OCI-LY1 (cell line): ENCODE measurements around the gene HDAC9.

ENCODE experiments used
- H2AFZ ChIP-seq: fragments of 200-600 bp; sonication (generic), shearing (Covaris generic); 2 replicates; pipeline ENCODE4 v1.6.0; 2014; ENCODE audit warnings: antibody characterized with exemption, mild to moderate bottlenecking, low read length
- H3F3A ChIP-seq: fragments of 200-600 bp; sonication (generic), shearing (Covaris generic); 2 replicates; pipeline ENCODE4 v1.6.0; 2014; ENCODE audit warnings: mild to moderate bottlenecking, antibody characterized with exemption, low read length, moderate library complexity; ENCODE audit not compliant: insufficient read depth
- H3K27ac ChIP-seq: fragments of 200-600 bp; sonication (generic); 2 replicates; pipeline ENCODE4 v1.5.1; 2014; ENCODE audit warnings: low read length, mixed run types, mild to moderate bottlenecking, low read depth; ENCODE audit not compliant: poor library complexity, severe bottlenecking
- H3K27me3 ChIP-seq: fragments of 200-600 bp; sonication (generic); 2 replicates; pipeline ENCODE4 v1.6.0; 2014; ENCODE audit warnings: antibody characterized with exemption, mild to moderate bottlenecking, low read length, moderate library complexity; ENCODE audit not compliant: insufficient read depth
- H3K36me3 ChIP-seq: fragments of 200-600 bp; sonication (generic); 2 replicates; pipeline ENCODE4 v1.6.1; 2014; ENCODE audit warnings: mild to moderate bottlenecking, antibody characterized with exemption, low read length, moderate library complexity, mixed read lengths; ENCODE audit not compliant: insufficient read depth
- H3K4me1 ChIP-seq: fragments of 200-600 bp; sonication (generic); 2 replicates; pipeline ENCODE4 v1.5.1; 2014; ENCODE audit warnings: mild to moderate bottlenecking, low read length, moderate library complexity; ENCODE audit not compliant: insufficient read depth, severe bottlenecking
- H3K4me2 ChIP-seq: fragments of 200-600 bp; sonication (generic), shearing (Covaris generic); 2 replicates; pipeline ENCODE4 v1.6.1; 2014; ENCODE audit warnings: low read length
- H3K4me3 ChIP-seq: fragments of 200-600 bp; sonication (generic); 2 replicates; pipeline ENCODE4 v1.5.1; 2014; ENCODE audit warnings: low read length, low read depth, mild to moderate bottlenecking, mixed read lengths; ENCODE audit not compliant: poor library complexity, severe bottlenecking
- H3K79me2 ChIP-seq: fragments of 200-600 bp; shearing (Covaris generic); 2 replicates; pipeline ENCODE4 v1.6.1; 2016; ENCODE audit warnings: mixed run types, low read length, mixed read lengths; ENCODE audit not compliant: insufficient read depth
- H3K9ac ChIP-seq: fragments of 200-600 bp; sonication (generic), shearing (Covaris generic); 2 replicates; pipeline ENCODE4 v1.6.1; 2014; ENCODE audit warnings: mild to moderate bottlenecking, low read length, mixed read lengths
- H3K9me2 ChIP-seq: fragments of 200-600 bp; sonication (generic), shearing (Covaris generic); 2 replicates; pipeline ENCODE4 v1.6.1; 2014; ENCODE audit warnings: low read depth, mild to moderate bottlenecking, low read length, mixed read lengths
- H3K9me3 ChIP-seq: fragments of 200-600 bp; shearing (Covaris generic); 2 replicates; pipeline ENCODE4 v1.6.1; 2014; ENCODE audit warnings: low read length, mixed read lengths
- H4K20me1 ChIP-seq: fragments of 200-600 bp; sonication (generic), shearing (Covaris generic); 2 replicates; pipeline ENCODE4 v1.6.0; 2016; ENCODE audit warnings: mild to moderate bottlenecking, low read length; ENCODE audit not compliant: insufficient read depth
- EZH2 ChIP-seq: fragments of 200-600 bp; sonication (generic), shearing (Covaris generic); IDR thresholded peaks from 2 replicates; pipeline ENCODE4 v1.8.0; 2017; ENCODE audit warnings: borderline replicate concordance, mixed run types, mild to moderate bottlenecking, antibody characterized with exemption, low read length, moderate library complexity, mixed read lengths
- TF ChIP-seq, protein P1 (sequence below): fragments of 200-600 bp; sonication (generic), shearing (Covaris generic); IDR thresholded peaks from 2 replicates; pipeline ENCODE4 v1.5.1; 2017; ENCODE audit warnings: mild to moderate bottlenecking, antibody characterized with exemption, low read length, moderate library complexity, mixed read lengths

Gene HDAC9

DNA sequence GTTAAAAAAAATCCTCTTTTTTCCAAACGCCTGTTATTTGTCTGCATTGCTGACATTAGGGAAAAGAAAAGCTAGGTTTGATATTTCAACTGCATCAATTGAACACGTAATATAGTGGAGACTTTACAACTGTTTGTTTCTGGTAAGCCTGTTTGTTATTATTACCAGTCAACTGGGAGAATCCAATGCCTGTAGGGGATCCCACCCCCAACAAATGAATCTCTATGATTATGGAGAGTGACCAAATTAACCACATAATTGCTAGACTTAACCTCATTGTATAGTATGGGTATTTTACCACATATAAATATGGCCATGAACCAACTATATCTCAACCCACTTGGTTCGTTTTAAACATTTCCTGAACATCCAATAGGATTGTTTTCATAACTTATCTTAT, 405.8 kb downstream of the HDAC9 start:
- Histone ChIP-seq H3K36me3 (no peaks in the 10 kb centered on the region), H3K9me2 (no peaks in the 10 kb centered on the region), H2AFZ (no peak overlapping the region), H3K79me2 (no peaks in the 10 kb centered on the region), H3K4me2 (no peak overlapping the region), H3K4me1 (no peaks in the 10 kb centered on the region), H3K9ac (no peak overlapping the region), H3K27ac (no peak overlapping the region), H3F3A (no peaks in the 10 kb centered on the region), H3K4me3 (no peak overlapping the region), H4K20me1 (no peaks in the 10 kb centered on the region), H3K9me3 (no peaks in the 10 kb centered on the region), H3K27me3 (no peaks in the 10 kb centered on the region)
- TF ChIP-seq EZH2 = no peak
- TF ChIP-seq, protein P1, sequence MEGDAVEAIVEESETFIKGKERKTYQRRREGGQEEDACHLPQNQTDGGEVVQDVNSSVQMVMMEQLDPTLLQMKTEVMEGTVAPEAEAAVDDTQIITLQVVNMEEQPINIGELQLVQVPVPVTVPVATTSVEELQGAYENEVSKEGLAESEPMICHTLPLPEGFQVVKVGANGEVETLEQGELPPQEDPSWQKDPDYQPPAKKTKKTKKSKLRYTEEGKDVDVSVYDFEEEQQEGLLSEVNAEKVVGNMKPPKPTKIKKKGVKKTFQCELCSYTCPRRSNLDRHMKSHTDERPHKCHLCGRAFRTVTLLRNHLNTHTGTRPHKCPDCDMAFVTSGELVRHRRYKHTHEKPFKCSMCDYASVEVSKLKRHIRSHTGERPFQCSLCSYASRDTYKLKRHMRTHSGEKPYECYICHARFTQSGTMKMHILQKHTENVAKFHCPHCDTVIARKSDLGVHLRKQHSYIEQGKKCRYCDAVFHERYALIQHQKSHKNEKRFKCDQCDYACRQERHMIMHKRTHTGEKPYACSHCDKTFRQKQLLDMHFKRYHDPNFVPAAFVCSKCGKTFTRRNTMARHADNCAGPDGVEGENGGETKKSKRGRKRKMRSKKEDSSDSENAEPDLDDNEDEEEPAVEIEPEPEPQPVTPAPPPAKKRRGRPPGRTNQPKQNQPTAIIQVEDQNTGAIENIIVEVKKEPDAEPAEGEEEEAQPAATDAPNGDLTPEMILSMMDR = no peak

DNA sequence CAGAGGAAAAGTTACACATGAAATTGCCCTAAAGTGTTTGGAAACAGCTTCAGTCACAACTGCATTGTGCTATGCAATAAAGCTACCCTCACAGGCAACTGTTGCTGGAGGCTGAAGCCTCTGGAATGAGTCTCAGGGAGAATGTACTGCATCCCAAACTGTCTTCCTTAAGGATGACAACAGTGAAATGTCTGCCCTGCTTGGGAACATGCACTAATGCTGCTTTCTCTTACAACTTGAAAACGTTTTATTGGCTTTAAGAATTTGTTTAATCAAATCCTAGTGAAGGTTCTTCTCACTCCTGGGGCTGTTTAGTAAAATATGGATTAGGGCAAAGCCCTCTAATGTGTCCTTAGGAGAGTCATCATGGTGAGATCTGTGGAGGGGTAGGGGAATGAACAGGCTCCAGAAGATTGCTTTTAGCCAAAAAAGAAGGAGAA, 406.5 kb downstream of the HDAC9 start:
- H3K9ac ChIP-seq = no peak overlapping the region
- H3K36me3 ChIP-seq = no peaks in the 10 kb centered on the region
- no peaks in the 10 kb centered on the region for H3K9me3 ChIP-seq
- no peaks in the 10 kb centered on the region for H3K79me2 ChIP-seq
- TF ChIP-seq, protein P1 = no peak
- TF ChIP-seq EZH2 = no peak
- H3K4me3 ChIP-seq = no peak overlapping the region
- H3F3A ChIP-seq = no peaks in the 10 kb centered on the region
- H3K27ac ChIP-seq = no peak overlapping the region
- H4K20me1 ChIP-seq = no peaks in the 10 kb centered on the region
- H2AFZ ChIP-seq = no peak overlapping the region
- H3K27me3 ChIP-seq = no peaks in the 10 kb centered on the region
- H3K4me2 ChIP-seq = no peak overlapping the region
- H3K9me2 ChIP-seq = no peaks in the 10 kb centered on the region
- H3K4me1 ChIP-seq = no peaks in the 10 kb centered on the region

DNA sequence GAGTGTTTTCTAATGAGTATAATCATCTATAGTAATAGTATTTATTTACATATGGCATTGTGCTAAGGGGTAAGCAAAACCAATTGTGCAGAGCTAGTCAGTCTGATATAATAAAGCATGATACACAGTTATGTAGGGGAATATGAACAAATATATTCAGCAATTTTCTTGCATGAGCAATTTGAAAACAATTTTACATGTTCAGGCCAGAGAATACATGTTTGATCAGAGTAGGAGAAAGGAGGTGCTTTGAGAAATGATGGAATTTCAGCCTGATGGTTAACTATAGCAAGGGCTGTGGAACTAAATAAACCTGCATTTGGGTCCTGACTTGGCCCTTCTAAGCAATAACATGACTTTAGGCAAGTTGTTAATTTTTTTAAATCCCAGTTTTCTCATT, 407.3 kb downstream of the HDAC9 start:
- H3K9ac ChIP-seq = no peak overlapping the region
- H3K9me3 ChIP-seq = no peaks in the 10 kb centered on the region
- no peaks in the 10 kb centered on the region for H3K79me2 ChIP-seq
- no peaks in the 10 kb centered on the region for H4K20me1 ChIP-seq
- no peaks in the 10 kb centered on the region for H3K36me3 ChIP-seq
- H3K4me2 ChIP-seq = no peak overlapping the region
- H3K4me3 ChIP-seq = no peak overlapping the region
- H3K27me3 ChIP-seq = no peaks in the 10 kb centered on the region
- no peaks in the 10 kb centered on the region for H3K9me2 ChIP-seq
- H3K4me1 ChIP-seq = no peaks in the 10 kb centered on the region
- no peak overlapping the region for H3K27ac ChIP-seq
- no peaks in the 10 kb centered on the region for H3F3A ChIP-seq
- no peak overlapping the region for H2AFZ ChIP-seq
- TF ChIP-seq, protein P1 = no peak
- TF ChIP-seq EZH2 = no peak
